Stimulated activated CD8-positive, alpha-beta memory T cell treated with anti-CD3 and anti-CD28 coated beads, Interleukin-15, amount 100 ng/mL, for 24 hours (primary cell): ENCODE results near the gene CBR3.
A peak's percentile ranks its signal among the peaks of the same experiment; 100 is the strongest.
"Not testable (repeated sequence)": the region's sequence is repeated elsewhere in the genome, so short reads cannot be mapped to it uniquely, and the experiment has no call there.

Experiments
- DNase-seq: peaks from one replicate; pipeline ENCODE4 v3.0.0-alpha.2; 2020; ENCODE audit warnings: low read depth

Gene CBR3

GRCh38 chr21:36134803-36135390, at the start of gene CBR3:
Gene CBR3, plus strand, starts transcription at chr21:36135079. Its CDS starts 114 bp downstream, at chr21:36135193.
- DNase-seq: peak; percentile 23

DNA sequence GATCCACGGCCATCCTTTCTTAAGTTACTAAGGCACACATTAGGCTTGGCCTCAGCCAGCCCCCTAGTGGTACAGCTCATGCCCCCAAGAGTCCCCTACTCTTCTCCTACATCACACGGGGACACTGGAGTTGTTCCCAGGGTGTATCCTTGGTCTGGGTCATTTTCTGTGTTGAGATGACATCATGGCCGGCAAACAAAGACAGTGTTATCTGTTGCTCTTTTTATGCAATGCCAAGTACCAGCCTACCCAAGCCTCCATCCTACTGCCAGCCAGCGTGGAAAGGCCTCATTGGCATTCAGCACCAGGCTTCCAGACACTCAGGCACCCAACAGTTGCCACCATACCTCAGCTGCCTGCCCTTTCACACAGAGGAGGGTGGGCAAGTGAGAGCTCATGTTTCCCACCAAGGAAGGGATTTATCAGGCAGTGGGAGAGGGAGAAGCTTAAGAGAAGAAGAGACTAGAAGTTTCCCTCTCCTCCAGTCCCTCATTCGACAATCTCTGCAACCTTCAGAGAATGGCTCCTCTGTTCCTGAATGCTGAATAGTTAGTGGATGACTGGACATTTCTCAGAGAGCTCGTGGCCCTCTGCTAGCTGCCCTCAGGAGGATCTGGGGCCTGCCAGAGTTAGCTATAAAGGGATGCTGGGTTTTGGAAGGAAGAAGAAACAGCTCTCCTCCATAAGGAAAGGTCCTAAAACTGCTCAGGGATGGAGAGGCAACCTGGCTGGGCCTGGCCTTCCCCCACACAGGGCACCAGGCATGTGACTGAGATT, 47.3 kb upstream of the CBR3 start:
- no peak for DNase-seq

GRCh38 chr21:36089946-36090345, 44.9 kb upstream of the CBR3 start:
- no peak for DNase-seq

DNA sequence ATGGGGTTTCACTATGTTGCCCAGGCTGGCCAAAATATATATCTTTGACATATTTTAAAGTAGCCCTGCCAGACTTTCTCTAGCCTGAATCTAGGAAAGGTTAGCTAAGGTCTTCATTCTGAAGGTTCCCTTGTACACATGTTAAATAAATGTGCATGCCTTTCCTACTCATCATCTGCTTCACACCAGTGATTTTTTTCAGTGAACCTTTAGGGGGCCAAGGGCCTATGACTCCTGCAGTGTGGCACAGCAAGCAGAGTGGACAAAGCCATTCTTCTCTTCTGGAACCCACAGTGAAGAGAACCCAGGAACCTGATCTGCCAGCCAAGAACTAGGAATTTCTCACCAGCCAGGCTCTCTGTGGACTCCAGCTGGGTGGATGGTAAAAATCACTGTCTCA, 42.2 kb upstream of the CBR3 start:
- DNase-seq: no peak

GRCh38 chr21:36093512-36093911, 41.4 kb upstream of the CBR3 start:
- no peak for DNase-seq

GRCh38 chr21:36096398-36097290, 38.2 kb upstream of the CBR3 start:
- DNase-seq: no peak

GRCh38 chr21:36097427-36098181, 37.3 kb upstream of the CBR3 start:
- no peak for DNase-seq

GRCh38 chr21:36098182-36098532, 36.7 kb upstream of the CBR3 start:
- DNase-seq: no peak

DNA sequence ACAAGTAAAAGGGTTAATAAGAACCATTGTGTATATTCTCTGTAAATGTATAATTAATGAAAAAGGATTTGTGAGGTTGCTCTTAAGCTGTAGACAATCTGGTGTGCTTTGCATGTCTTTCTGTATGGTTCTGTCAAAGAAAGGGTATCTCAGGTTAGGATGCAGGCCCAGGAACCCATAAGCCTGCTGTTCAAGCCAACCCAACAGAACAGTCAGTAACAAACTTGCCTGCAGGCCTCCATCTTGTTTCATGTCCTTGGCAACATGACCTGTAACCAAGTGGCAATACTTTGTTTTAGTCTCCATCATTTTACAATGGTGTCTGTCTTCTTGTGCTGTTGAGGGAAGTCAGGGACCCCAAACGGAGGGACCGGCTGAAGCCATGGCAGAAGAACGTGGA, 35.9 kb upstream of the CBR3 start:
- no peak for DNase-seq

DNA sequence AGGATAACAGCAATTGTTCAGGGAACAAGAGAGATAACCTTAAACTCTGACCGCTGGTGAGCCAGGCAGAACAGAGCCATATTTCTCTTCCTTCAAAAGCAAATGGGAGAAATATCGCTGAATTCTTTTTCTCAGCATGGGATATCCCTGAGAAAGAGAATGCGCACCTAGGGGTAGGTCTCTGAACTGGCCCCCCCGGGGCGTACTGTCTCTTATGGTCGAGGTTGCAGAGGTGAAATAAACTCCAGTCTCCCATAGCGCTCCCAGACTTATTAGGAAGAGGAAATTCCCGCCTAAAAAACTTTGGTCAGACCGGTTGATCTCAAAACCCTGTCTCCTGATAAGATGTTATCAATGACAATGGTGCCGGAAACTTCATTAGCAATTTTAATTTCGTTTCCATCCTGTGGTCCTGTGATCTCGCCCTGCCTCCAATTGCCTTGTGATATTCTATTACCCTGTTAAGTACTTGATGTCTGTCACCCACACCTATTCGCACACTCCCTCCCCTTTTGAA, 35.1 kb upstream of the CBR3 start:
- DNase-seq: not testable (repeated sequence)

- DNase-seq: no peak
Measured at GRCh38 chr21:36100971-36101641, 33.8 kb upstream of the CBR3 start.

DNA sequence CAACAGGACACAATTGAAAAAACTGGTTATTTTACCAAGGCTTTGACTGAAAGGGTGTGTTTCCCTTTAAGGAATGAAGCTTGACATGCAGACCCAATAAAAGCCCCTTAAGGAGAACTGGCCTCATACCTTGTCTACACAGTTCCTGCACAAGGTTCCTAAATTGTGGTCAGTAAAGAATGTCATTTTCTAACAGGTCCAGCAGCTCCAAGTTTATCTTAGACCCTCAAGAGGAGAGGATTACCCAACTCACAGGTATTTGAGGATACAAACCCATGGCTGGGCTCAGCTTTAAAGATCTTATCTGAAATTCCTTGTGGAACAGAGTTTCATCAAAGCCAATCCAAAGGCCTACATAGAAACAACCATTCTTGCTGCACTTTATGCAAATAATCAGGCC, 31.4 kb upstream of the CBR3 start:
- no peak for DNase-seq

DNA sequence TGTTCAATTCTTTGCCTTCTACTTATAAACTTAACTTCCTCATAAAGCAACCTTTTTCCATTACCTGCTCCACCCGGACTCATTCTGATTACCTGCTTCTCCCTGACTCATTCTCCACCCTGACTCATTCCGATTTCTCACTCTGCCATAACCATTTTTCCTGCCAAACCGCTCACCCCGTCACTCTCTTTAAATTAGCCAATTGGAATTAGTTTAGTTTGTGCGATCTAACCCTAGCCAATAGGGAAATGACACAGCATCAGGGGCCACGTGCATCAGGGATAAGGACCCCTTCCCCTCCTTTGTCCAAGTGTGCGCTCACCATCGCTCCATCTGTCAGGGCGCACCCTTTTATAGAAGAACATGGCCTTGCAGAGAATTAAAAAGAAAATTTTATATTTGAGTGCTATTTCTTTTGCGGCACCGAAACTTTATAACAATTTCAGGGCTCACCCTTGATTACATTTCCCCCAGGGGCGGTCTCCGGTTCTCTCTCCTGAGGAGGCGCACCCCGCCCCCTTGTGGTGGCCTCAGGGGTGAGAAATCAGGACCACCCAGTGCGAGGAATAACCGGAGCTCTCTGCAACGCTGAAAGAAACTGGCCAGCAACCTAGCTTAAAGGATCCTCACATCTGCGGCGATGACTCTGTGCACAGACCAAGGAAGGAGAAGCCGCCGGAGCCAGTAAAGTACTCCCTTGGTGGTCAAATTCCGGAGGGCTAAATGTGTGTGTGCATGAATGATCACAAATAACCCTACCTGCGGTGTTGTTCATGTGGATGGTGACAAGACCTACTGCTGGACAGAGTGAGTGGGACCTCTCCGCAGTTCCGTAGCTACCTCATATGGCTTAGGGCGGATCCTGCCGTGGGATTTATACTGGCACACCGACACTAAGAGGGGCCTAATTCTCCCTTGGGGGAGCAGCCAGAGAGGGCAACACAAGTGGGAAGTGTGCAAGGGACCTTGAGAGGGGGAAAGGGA, 30.3 kb upstream of the CBR3 start:
- peak; percentile 22 for DNase-seq

DNA sequence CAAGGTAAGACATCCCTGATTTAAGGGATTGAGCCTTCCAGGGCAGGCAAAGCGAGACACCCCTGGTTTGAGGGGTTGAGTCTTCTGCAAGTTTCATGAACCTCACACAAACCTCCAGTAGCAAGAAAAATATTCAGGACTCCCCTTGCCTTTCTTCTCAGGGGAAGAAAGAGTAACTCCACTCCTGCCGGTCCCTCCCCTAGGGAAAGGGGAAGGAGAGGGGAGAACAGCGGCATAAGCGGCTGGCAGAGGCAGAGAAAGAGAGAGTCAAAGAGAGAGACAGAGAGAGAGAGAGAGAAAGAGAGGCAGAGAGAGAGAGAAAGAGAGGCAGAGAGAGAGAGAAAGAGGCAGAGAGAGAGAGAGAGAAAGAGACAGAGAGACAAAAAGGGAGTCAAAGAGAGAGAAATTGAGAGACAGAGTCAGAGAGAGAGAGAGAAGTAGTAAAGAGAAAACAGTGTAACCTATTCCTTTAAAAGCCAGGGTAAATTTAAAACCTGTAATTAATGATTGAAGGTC, 29.5 kb upstream of the CBR3 start:
- no peak for DNase-seq

- DNase-seq: no peak
Measured at GRCh38 chr21:36109868-36110267, 25.0 kb upstream of the CBR3 start.

DNA sequence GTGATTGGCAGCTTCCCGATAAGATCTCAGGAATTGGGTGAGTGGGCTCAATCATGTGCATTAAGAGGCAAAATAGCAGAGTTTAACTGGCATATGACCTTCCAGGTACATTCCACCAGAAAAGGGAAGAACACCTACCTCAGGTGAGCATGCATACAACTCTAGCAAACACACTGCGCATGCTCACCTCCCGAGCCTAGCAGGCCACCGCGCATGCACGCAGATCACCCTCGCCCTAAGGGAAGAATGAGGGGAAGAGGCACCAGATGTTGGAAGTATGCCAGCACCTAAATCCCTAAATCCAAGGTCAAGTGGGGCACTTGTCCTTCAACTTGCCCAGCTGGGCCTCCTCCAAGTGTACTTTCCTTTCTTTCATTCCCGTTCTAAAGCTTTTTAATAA, 23.6 kb upstream of the CBR3 start:
- no peak for DNase-seq

DNA sequence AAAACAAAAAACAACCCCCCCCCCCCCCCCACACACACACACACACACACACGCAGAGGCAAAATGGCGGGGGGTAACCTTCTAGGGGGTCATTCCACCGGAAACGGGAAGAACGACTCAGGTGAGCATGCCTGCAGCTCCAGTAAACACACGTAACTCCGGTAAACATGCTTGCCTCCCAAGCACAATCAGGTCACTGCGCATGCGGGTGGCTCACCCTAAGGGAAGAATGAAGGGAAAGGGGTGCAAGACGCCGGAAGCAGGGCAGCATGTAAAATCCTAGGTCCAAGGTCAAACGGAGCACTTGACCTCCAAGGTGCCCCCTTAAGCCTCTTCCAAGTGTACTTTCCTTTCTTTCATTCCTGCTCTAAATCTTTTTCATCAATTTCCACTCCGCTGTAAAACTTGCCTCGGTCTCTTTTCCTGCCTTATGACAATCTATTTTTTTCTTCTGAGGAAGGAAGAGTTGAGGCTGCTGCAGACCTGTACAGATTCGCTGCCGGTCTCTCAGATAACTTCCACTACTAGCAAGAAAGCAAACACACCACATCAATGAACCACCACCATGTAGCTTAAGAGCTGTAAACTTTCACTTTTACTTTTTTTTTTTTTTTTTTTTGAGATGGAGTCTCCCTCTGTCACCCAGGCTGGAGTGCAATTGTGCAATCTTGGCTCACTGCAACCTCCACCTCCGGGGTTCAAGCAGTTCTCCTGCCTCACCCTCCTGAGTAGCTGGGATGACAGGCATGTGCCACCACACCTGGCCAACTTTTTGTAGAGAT, 21.0 kb upstream of the CBR3 start:
- DNase-seq: no peak

GRCh38 chr21:36115138-36115730, 19.6 kb upstream of the CBR3 start:
- DNase-seq: no peak

DNA sequence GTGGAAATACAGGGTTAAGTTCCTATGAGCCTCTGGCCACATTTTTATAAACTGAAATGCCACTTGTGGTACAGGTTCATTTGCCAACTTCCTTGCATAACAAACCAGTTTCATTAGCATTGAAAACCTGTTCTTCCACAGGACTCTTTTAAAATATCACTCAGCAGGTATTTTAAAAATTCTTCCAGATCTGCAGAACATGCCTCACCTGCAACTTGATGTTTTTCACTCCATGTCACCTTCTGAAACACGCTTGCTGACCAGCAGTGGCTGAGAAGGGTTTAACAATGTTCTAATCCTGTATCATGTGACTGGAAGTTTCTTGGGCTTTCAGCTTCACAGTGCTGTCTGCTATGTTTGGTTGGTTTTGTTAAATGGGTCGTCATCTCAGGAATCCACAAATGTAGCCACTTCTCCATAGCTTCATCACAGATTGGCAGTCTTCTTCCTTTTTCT, 17.6 kb upstream of the CBR3 start:
- DNase-seq: no peak
